ENCODE measurements around the gene C14orf132.

C14orf132 gene

DNA sequence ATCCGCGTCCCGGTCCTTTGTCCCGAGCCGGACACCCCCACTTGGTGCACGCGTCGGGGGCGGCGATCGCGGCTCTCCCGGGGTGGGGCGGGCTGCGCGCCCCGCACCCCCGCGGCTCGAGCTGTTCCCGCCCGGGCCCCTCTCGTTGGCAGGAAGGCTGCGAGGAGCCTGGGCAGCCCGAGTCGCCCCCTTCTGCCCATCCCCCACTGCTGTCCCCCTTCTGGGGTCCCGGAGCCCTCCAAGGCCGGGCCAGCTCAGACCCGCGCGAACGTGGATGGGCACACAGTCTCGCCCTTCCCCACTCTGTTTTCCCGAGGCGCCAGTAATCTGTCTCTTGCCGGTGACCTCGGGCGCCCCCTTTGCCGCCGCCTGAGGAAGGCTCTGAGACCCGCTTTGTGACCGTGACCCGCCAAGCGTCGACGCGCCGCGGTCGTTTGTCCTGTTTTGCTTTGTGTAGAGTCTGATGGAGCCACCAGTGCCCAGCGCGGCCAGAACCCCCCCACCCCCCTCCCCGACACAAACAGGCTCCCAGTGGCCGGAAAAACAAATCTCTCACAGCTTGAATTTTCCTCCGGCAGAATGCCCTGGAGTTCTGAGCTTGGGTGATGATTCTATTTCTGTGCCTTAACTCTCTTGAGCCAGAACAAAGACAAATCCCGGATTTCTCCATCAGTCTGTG lies 610 bp downstream of the C14orf132 start:
- DNase-seq (ENCODE audit: low read depth in 1 of 2, low spot score in 1 of 2) = no peak

DNA sequence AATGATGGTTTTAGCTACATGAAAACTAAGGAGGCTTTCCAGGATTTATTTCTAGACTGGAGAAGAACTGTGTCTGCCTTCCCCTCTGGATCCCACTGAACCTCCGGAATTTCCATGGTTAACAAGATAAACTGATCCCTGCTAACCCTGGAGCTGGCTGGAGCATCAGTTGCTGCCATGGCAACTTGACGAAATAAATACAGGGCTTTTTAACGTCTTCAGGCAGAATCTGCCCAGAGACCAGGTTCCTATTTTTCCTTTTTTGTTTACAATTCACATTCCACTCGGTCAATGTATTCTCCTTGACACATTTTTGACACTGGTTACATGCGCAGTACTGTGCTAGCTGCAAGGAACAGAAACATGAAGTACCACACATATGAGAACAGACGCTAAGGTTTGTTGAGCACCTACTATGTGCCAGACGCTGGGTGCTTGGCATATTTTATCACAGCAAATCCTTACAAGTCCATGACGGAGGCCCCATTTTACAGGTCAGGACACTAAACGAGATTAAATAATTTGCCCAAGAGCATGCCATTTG lies 1.7 kb downstream of the C14orf132 start:
- DNase-seq (ENCODE audit: low read depth in 1 of 2, low spot score in 1 of 2) = no peak

DNA sequence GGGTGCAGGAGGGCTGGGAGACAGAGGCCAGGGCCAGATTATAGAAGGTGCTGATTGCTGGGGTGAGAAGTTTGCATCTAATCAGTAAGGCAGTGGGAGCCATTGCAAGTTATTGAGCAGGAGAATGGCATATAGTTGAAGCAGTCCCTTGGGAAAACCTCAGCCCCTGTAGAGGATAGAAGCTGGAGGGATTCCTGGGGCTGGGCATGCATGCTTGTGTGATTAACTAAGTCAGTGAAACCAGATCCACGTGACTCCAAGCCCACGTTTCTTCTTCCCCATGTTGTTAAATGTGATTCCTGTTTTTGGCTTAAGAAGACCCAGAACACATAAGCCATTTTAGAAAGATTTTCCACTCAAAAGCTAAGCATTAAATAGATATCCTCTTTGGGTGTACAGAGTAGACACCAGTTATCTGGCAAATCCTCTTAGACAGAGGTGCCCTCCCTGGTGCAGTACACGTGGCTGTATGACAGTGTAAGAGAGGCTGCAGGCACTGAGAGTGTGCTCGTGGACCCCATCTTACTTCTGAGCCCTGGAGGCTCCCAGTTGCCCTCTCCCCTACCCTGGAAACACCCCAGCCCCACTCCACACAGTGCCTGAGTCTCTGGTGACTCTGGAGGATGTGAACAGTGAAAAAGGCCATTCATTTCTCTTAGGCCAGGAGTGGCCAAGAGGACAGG lies 3.2 kb downstream of the C14orf132 start:
- no peak for DNase-seq (ENCODE audit: low read depth in 1 of 2, low spot score in 1 of 2)

DNA sequence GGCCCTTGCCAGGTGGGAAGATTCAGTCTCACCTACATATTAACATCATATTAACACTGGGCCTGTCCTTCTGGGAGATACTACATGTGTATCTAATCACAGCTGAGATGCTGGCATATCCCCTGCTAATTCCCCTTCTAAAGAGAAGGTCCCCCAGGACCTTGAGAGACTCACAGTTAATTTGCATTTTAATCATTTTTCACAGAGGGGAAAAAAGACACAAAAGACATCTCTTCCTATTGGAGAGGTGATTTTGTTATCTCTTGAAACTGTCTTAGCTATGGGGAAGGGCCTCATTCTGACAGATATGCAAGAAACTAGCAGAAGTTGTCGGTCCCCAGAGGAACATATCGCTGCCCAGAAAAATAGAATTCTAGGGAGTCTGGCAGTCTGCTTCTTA lies 7.5 kb downstream of the C14orf132 start:
- DNase-seq (ENCODE audit: low read depth in 1 of 2, low spot score in 1 of 2) = no peak

DNA sequence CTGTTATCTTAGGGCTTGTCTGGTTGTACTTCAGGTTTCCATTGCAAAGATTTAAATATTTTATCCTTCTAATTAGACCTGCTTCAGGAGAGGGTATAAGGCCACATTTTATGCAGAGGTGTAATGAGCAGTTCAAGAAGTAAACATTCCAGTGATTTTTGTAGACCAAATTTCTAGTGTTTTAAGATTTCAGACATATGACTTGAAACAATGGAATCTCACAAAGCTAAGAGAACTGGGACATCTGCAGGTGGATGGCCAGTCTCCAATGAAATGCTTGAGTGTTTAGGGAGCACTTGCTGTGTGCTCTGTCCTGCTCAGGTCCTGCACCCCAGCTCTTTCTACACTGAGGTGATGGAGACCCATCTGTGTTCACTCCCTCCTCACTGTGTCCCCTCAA lies 7.9 kb downstream of the C14orf132 start:
- no peak for DNase-seq (ENCODE audit: low read depth in 1 of 2, low spot score in 1 of 2)

DNA sequence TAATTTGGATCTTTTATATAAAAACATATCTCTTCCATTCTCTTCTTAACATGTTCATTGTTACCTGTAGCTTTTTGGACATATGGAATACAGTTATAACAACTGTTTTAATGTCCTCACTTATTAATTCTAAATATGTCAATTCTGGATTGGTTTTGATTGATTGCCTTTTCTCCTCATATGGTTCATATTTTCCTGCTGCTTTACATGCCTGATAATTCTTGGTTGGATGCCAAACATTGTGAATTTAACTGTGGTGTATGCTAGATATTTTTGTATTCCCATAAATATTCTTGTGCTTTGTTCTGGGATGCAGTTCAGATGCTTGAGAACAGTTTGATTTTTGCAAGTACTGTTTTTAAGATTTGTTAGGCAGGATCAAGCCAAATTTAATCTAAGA lies 10.8 kb downstream of the C14orf132 start:
- DNase-seq (ENCODE audit: low read depth in 1 of 2, low spot score in 1 of 2) = no peak

DNA sequence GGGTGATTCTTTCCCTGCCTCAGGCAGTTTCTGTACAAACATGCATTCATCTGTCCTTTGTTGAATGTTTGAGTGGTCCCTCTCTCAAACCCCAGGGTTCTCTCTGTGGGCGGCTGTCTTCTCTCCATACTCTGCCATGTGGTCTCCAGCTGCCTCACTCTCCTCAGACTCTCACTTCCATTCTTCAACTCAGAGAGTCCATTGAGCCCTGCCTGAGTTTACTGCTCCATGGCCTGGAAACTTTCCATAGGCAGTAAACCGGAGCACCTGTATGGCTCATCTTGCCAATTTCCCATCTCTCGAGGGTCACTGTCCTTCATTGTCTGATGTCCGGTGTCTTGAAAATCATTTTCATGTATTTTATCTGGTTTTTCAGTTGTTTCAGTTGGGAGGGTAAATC lies 11.3 kb downstream of the C14orf132 start:
- no peak for DNase-seq (ENCODE audit: low read depth in 1 of 2, low spot score in 1 of 2)

DNA sequence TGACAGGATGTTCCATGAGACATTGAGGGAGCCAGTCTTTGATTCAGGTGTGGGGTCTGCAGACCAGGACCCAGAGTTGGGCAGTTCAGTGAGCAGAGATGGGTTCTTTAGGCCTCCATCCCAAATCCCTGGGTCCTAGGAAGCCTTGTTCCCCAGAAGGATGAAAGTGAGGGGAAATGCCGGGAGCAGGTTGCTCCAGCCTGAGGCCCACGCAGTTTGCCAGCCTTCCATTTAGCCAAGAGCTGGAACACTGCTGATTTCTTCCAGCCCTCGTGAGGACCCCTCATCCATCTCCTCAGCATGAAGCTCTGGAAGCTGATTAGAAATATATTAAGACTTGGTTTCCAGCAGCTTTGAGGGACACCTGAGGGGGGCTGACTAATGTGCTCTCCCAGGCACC lies 12.1 kb downstream of the C14orf132 start:
- DNase-seq (ENCODE audit: low read depth in 1 of 2, low spot score in 1 of 2) = no peak

DNA sequence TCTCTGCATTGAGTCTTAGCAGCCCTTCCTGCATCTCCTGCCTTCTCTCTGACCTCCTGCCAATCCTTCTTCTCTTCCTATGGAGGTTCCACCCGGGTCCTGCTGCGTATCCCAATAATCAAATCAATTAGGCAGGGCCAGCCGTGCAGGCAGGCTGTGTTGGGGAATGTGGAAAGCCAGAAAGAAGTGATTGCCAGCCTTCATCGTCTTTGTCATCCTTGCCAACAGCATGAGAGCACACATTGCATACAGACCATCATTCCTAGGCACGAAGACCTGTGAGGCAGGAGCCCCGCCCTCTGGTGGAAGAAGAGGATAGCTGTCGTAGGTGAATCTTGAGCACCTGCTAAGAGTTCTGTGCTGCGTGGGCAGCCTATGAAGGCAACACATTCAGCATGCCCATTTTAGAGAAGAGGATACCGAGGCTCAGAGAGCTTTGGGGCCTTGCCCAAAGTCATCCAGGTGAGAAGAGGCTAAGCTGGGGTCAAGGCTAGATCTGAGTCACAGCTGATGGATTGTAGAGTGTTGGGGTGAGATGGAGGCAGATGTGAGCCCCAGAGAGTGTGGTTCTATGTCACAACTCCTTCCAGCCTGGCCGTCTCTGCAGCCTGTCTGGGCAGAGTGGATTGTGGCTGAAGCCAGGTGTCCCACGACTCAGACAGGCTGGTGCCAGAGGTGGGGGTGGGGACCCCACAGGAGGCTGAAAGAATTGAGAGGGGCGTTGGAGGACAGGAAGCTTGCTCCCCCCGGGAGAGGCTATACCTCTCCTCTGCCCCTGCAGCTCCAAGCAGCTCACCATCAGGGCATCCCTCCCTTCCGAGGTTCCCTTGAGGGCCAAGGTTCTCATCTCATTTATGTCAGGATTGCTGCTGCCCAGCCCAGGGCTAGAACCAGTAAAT lies 12.7 kb downstream of the C14orf132 start:
- no peak for DNase-seq (ENCODE audit: low read depth in 1 of 2, low spot score in 1 of 2)

DNA sequence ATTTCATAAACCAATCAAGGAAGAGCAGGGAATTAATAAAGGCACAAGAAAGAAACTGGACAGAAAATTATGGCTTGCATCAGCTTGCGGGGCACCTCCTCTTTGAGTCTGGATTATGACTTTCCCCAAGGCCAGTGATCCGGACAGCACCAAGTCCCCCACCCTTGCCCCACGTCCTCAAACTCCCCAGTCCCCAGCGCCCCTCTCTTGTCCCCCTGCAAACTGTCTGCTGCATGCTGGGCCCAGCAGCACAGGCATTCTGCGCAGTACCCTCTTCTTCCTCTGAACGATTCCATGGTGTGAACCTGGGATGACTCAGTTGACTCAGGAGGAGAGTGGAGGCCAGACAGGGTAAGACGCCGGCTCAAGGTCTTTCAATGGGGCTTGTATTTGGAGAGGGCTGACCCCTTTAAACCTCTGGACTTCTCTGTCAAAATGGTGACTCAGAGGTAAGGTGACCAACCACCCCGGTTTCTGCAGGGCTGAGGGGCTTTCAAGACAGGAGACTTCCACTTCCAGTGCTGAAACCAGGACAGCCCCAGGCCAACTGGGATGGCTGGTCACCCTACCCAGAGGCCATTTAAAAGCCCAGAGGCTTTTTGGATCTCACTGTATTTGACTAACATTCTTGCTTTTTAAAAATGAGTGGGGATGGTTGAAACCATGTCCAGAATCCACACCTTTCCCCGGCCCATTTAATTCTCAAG lies 13.5 kb downstream of the C14orf132 start:
- DNase-seq (ENCODE audit: low read depth in 1 of 2, low spot score in 1 of 2) = no peak

DNA sequence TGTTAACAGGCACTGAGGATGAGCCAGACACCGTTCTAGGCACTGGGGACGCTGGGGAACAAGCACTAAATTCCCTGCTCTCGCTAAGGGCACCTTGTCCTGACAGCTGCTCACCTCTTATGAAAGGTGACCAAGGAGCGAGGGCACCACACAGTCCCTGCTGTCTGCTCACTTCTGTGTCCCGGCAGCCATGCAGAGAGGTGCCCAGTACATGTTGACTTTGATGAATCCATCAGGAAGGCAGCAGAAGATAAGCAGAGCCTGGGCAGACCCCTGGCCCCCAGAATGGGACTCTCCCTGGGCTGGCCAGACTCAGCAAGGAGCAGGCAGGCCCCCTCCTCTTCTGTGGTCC lies 14.1 kb downstream of the C14orf132 start:
- no peak for DNase-seq (ENCODE audit: low read depth in 1 of 2, low spot score in 1 of 2)

DNA sequence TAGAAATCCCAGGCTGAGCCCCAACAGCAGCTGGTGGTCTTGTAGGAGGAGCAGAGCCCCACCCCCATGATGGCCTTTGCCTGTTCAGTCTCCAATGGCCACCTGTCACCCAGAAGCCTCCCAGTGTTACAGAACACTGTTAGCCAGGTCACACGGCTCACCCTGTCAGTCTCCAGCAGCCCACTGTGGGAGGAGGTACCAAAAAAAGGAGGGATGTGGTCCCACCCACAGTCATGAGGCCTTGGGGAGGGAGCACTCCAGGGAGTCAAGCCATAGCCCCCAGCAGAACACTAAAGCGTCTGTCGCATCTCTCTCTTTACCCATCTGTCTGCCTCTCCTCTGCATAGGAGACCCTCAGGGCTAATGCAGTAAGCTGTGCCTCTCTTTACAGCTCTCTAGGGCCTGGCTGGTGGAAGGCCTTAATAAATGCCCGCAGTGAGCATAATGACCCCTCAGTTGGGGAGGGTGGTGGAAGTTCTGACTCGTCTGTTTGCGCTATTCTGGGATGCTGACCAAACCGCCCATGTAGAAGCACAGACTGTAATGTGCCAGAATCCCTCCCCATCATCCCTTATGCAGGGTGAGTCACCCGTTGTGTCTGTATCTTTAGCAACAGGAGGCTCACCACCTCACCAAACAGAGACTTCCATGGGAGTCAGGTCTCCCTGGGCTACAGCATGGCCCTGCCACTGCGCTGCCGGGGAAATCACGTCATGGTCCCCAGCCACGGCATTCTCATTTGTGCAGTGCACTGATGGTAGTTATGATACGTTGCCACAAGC lies 14.6 kb downstream of the C14orf132 start:
- no peak for DNase-seq (ENCODE audit: low read depth in 1 of 2, low spot score in 1 of 2)

DNA sequence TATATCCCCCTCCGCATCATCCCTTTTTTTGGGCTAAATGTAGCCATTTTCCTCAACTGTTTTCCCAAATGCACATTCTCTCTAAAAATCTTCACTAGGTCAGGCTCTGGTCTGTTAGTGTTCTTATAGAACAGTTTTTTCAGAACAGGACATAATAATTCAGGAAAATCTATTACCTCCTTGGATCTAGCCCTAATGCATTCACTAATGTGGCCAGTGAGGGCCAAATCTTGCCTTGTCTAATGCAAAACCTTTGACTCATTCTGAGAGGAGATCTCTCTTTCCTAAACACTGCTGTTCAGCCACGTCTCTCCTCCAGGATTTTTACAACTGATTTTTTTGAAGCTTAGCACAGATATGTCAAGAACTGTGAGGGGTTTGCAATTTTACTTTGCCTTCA lies 15.5 kb downstream of the C14orf132 start:
- no peak for DNase-seq (ENCODE audit: low read depth in 1 of 2, low spot score in 1 of 2)

DNA sequence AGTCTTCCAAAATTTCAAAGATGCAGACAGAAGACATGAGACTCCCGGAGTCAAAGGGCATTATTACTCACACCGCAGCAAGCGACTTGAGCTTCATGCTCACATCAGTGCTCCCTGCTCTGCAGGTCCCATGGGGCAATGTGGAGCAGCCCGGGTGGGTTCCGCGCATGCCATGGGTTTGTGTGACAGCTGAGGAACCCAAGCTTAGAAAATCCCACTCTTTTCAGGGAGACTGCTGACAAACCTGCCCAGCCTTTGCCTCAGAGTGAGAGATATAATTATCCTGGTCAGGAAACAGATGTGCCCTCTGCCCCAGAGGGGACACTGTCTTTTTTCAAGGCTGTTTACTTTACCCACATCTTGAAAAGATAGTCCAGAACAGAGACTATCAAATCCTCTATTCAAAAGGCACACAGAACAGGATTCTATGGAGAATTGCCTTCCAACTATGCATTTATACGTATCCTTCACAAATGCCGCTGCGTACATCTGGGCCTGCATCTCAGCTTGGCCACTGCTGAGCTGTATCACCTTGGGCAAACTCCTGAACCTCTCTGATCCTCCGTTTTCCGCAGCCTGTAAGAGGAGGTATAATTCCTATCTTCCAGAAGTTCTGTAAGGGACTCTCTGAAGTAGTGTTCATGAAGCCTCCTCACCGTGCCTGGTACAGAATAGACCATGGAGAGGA lies 16.0 kb downstream of the C14orf132 start:
- DNase-seq (ENCODE audit: low read depth in 1 of 2, low spot score in 1 of 2) = no peak

DNA sequence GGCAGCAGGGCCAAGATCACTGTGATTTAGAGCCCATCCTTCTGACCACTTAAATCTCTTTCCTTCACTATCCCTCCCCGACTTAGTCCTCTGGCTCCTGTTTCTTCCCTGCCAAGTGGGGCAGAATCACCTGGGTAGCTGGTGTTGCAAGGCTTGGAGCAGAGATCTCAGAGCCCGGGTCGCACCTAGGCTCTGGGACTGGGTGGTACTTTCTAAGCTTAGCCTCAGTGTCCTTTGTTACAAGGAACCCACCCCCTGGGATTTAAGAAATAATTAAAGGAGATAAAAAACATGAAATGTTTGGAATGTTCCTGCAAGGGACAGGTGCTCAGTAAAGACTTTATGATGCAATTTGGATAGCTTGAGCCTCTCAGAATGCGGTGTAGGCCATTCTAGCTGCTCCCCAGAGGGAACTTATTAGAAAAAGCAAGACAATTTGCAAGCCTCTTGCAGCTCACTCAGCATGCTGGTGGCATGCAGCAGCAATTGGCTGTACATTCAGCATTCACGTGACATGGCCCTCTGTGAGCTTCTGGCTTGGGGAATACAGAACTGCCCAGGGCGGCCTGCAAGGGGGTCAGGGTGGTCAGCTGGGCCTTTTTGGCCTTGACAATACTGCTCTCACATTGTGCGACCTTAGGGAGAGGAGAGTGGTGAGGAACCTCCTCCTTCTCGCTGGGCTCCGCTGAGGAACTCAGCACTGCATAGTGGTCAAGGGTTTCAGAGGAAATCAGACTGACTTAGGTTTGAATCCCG lies 16.8 kb downstream of the C14orf132 start:
- no peak for DNase-seq (ENCODE audit: low read depth in 1 of 2, low spot score in 1 of 2)

DNA sequence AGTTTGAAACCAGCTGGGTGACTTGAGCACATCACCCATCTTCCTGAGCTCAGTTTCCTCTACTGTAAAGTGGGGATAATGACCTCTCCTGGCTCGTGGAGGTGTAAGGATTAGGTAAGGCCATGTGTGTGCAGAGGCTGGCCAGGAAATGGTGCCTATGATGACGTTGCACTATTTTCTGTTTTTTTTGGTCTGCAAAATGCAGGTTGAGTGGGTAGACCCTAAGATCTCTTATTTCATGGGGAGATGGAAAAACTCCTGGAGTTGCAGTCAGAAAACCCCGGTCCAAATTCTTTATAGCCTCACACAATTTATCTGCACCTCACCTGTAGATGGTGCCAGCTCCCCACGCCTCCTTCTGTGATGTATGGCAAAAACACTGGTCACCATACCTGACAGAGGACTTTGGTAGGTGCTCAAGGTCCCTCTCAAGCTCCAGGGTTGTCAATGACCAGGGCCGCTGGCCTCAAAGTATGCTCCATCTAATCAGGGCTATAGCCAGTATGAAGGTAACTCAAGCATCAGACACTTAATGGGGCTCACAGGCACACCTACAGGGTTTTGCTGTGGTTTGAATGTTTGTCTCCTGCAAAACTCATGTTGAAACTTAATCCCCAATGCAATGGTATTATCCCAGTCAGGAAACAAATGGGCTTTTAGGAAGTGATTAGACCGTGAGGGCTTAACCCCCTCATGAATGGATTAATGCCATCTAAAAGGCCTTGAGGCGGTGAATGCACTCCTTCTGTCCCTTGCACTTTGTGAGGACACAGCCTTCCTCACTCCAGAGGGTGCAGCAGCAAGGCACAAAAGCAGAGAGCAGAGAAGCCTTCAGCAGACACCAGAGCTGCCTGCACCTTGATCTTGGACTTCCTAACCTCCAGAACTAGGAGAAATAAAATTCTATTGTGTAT lies 17.6 kb downstream of the C14orf132 start:
- DNase-seq (ENCODE audit: low read depth in 1 of 2, low spot score in 1 of 2) = no peak

DNA sequence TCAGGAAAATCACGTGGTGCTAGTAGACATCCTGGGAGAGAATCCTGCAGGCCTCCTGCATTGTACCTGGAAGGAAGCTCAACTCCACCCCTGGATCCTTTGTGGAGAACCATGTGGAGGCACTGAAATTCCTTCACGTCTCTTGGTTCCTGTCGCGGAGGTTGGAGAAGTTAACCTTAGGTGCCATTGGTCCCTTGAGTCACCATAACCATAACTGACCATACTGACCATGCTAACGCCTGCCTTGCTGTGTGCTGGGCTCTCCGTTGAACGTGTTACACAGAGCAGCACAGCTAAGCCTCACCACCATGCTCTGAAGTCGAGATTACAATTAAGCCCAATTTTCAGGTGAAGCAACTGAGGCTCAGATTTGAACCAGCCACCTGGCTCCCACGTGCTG lies 18.6 kb downstream of the C14orf132 start:
- no peak for DNase-seq (ENCODE audit: low read depth in 1 of 2, low spot score in 1 of 2)

DNA sequence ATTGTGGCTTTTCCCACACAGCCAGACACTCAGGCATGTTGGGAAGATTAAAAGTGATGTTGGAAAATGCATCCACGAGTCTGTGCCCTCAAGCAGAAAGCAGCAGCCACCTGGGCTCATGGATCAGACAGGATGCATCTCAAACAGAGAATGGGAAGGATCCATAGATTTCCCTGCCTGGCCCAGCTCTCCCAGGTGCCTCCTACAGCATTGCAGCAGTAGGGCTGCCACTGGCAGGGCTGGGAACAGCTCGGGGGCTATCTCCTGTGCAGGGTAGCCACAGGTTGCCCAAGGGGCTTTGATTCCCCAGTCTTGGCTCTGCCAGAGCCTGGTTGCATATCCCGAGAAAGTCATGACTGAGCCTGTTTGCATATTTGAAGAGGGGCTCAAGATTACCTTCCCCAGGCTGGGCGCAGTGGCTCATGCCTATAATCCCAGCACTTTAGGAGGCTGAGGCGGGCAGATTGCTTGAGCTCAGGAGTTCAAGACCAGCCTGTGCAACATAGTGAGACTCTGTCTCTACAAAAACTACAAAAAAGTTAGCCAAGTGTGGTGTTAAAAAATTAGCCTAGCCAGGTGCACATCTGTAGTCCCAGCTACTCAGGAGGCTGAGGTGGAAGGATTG lies 19.5 kb downstream of the C14orf132 start:
- no peak for DNase-seq (ENCODE audit: low read depth in 1 of 2, low spot score in 1 of 2)

All from activated CD4-positive, alpha-beta T cell treated with anti-CD3 and anti-CD28 coated beads, Interleukin-2, amount 50 U/mL, for 24 hours (primary cell).